Measurements from ENCODE around the gene RIC1. TPM values are rescaled to one million over a fixed set of nuclear protein-coding genes. Genes with fewer than 3 reads are reported as not detected.

Gene RIC1
- total RNA-seq, 4 donors from 2014 or later = 40.5 to 76.0 (median 43.4) TPM

DNA sequence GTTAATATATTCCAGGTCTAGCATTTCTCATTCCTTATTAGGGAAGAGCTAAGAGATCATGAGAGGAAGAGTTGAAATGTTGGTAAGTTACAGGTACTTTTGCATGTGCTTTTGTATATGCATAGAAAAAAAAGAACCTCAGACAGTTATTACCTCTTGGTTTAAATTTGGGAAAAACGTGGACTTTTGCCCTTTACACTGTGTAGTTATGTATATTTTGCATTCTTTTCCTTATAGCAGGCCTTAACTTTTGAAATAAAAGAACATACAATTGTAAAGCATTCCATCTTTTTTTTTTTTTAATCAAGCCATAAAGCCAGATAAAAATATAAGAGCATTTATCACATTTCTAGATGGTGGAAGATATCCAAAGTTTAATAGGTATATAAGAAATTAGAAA lies 61.4 kb downstream of the RIC1 start:
- TF ChIP-seq POLR2A (IDR thresholded peaks at IDR 0.05) (no peak), EP300 (IDR thresholded peaks at IDR 0.05) (no peak), POLR2AphosphoS5 (IDR thresholded peaks at IDR 0.05) (no peak)
- TF ChIP-seq, protein P1, sequence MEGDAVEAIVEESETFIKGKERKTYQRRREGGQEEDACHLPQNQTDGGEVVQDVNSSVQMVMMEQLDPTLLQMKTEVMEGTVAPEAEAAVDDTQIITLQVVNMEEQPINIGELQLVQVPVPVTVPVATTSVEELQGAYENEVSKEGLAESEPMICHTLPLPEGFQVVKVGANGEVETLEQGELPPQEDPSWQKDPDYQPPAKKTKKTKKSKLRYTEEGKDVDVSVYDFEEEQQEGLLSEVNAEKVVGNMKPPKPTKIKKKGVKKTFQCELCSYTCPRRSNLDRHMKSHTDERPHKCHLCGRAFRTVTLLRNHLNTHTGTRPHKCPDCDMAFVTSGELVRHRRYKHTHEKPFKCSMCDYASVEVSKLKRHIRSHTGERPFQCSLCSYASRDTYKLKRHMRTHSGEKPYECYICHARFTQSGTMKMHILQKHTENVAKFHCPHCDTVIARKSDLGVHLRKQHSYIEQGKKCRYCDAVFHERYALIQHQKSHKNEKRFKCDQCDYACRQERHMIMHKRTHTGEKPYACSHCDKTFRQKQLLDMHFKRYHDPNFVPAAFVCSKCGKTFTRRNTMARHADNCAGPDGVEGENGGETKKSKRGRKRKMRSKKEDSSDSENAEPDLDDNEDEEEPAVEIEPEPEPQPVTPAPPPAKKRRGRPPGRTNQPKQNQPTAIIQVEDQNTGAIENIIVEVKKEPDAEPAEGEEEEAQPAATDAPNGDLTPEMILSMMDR (IDR thresholded peaks at IDR 0.05) = no peak
- Histone ChIP-seq H3K36me3 (no peaks in the 10 kb centered on the region), H3K4me3 (no peak overlapping the region), H3K27ac (no peak overlapping the region), H3K9me3 (no peaks in the 10 kb centered on the region), H3K27me3 (no peaks in the 10 kb centered on the region), H3K4me1 (peaks cover 6% of the 10 kb centered on the region)
- DNase-seq (ENCODE audit: low spot score in 2 of 2) = no peak
- 86% methylated on average over 1 of the region's 1 CpG for WGBS

DNA sequence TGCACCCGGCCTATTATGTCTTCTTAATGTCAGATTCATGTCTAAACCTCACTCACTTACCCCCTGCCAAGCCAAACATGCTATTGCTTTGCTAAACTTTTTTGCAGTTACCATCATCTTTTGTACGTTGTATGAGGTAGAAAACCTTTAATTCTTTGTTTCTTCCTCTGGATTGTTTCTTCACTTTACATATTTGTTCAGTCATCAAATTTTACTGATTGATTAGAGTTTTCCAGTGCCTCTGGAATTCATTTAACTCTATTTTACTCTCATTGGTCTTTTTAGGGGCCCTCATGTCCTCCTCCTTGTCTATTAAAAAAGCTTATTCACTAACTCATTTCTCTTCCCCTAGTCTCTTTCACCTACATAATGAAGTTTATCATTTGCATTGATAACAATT lies 67.0 kb downstream of the RIC1 start:
- WGBS = 94% methylated on average over 2 of the region's 2 CpGs
- no peak for TF ChIP-seq POLR2AphosphoS5 (IDR thresholded peaks at IDR 0.05)
- TF ChIP-seq, protein P1 (IDR thresholded peaks at IDR 0.05) = no peak
- no peak overlapping the region for H3K4me3 ChIP-seq
- H3K9me3 ChIP-seq = no peaks in the 10 kb centered on the region
- no peaks in the 10 kb centered on the region for H3K36me3 ChIP-seq
- no peak overlapping the region for H3K27ac ChIP-seq
- DNase-seq (ENCODE audit: low spot score in 2 of 2) = no peak
- no peaks in the 10 kb centered on the region for H3K27me3 ChIP-seq
- no peaks in the 10 kb centered on the region for H3K4me1 ChIP-seq

DNA sequence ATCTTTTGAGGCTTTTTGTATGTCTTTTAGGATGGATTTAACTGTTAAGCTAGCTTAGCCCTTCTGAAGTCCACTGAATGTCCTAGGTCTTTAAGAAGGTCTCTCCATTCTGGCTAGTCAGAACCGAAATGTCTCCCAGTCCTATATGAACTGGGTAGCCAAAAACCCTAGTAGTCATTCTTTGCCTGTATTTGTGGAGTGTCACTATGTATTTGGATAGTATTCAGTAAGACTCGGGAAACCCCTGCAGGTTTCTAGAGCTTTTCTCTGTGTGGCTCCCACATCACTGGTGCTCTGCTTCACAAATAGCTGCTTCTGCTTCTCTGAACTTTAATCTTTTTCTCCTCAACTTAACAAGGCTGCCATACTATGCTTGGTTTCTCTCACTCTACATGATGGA lies 68.0 kb downstream of the RIC1 start:
- DNase-seq (ENCODE audit: low spot score in 2 of 2) = no peak
- Histone ChIP-seq H3K27me3 (no peaks in the 10 kb centered on the region), H3K4me1 (no peaks in the 10 kb centered on the region), H3K27ac (no peak overlapping the region), H3K4me3 (no peak overlapping the region), H3K36me3 (no peaks in the 10 kb centered on the region), H3K9me3 (no peaks in the 10 kb centered on the region)
- WGBS = 87% methylated on average over 2 of the region's 2 CpGs
- no peak for TF ChIP-seq POLR2A (IDR thresholded peaks at IDR 0.05)
- TF ChIP-seq, protein P1 (IDR thresholded peaks at IDR 0.05) = no peak
- TF ChIP-seq EP300 (IDR thresholded peaks at IDR 0.05) = no peak
- no peak for TF ChIP-seq POLR2AphosphoS5 (IDR thresholded peaks at IDR 0.05)

DNA sequence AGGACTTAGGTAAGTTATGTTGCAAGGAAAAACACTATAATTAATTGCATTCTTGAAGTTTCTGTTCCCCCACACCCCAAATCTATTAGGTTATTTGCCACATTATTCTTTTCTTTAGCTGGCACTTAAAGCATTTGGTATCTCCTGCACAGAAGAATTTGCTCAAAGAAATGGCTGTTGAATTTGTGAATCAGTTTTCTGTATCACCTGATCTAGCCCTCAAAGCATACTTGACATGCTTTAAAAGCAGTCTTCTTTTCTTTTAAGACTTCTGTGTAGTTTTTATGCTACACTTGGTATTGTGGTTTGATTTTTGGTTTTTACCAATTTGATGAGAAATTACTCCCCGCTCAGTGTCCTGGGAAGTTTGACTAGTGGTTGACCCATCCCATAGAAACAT lies 69.1 kb downstream of the RIC1 start:
- H3K4me3 ChIP-seq = no peak overlapping the region
- 95% methylated on average over 1 of the region's 1 CpG for WGBS
- no peaks in the 10 kb centered on the region for H3K9me3 ChIP-seq
- TF ChIP-seq, protein P1 (IDR thresholded peaks at IDR 0.05) = no peak
- TF ChIP-seq POLR2A (IDR thresholded peaks at IDR 0.05) (no peak), EP300 (IDR thresholded peaks at IDR 0.05) (no peak), POLR2AphosphoS5 (IDR thresholded peaks at IDR 0.05) (no peak)
- no peak overlapping the region for H3K27ac ChIP-seq
- no peaks in the 10 kb centered on the region for H3K27me3 ChIP-seq
- peaks cover 7% of the 10 kb centered on the region for H3K36me3 ChIP-seq
- H3K4me1 ChIP-seq = no peaks in the 10 kb centered on the region
- no peak for DNase-seq (ENCODE audit: low spot score in 2 of 2)

DNA sequence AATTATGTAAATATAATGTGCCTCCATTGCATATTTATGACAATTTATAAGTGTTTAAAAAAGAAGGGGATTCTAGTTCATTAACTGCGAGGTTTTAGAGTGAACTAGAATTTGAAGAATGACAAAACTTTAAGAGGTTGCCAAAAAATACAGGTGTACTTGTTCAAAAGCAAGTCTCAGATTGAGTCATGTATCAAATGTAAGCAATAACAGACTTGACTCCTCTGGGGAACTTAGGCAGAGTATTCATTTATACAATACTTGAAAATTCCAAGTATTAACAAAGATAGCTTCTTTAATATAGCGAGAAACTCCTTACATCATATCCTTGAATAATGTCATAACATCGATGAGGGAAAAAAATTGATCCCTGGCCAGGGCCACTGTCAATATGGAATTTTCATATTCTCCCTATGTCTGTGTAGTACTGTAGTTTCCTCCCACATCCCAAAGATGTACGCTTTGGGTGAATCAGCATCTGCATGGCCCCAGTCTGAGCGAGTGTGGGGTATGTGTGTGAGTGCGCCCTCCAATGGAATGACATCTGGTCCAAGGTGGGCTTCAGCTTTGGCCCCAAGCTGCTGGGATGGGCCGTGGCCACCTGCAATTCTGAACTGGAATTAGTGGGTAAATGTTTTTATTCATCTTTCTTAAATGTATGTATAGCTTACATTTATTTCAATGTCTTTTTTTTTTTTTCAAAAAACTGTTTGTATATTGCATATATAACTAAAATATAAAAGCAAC lies 70.1 kb downstream of the RIC1 start:
- no peaks in the 10 kb centered on the region for H3K9me3 ChIP-seq
- WGBS = 70% methylated on average over 7 of the region's 7 CpGs
- H3K36me3 ChIP-seq = peaks cover 7% of the 10 kb centered on the region
- no peak overlapping the region for H3K4me3 ChIP-seq
- TF ChIP-seq, protein P1 (IDR thresholded peaks at IDR 0.05) = no peak
- TF ChIP-seq POLR2A (IDR thresholded peaks at IDR 0.05) (no peak), POLR2AphosphoS5 (IDR thresholded peaks at IDR 0.05) (no peak), EP300 (IDR thresholded peaks at IDR 0.05) (no peak)
- H3K27ac ChIP-seq = no peak overlapping the region
- H3K4me1 ChIP-seq = no peaks in the 10 kb centered on the region
- no peak for DNase-seq (ENCODE audit: low spot score in 2 of 2)
- H3K27me3 ChIP-seq = no peaks in the 10 kb centered on the region
